ELR (cell line): ENCODE data around the gene NOX1.

Experiments used
- DNase-seq: peaks from one replicate; pipeline ENCODE4 v3.0.0-alpha.2; 2015; ENCODE audit warnings: low read depth

Gene NOX1

GRCh38 chrX:100874325-100874724, at the start of gene NOX1:
Gene NOX1 (minus strand): TSS chrX:100874359. CDS start chrX:100874139, 220 bp downstream.
- DNase-seq: no peak

DNA sequence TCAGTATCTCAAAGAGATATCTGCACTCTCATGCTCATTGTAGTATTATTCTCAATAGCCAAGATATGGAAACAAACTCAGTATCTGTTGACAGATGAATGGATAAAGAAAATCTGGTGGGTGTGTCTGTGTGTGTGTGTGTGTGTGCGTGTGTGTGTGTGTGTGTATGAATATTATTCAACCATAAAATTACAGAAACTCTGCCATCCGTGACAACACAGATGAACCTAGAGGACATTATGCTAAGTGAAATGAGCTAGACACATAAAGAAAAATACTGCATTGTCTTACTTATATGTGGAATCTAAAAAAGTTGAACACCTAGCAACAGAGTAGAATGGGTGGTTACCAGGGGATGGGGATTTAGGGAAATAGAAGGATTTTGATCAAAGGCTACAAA, 41.4 kb upstream of the NOX1 start:
- DNase-seq: no peak

DNA sequence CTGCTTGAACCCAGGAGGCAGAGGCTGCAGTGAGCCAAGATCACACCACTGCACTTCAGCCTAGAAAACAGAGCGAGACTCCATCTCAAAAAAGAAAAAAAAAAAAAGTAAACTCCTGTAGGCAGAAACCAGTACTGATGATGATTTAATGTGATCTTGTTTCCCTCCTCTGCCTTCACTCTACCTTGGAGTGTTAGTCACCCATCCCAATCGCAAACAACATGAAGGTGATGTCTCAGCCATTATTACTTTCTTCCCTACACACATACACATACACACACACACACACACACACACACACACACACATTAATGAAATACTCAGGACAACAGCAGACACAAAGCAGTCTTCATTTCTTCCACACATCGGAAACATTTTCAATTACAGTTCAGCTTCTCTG, 39.0 kb upstream of the NOX1 start:
- DNase-seq: no peak

- peak; percentile 53 for DNase-seq
Measured at GRCh38 chrX:100911731-100912130, 37.6 kb upstream of the NOX1 start.

- DNase-seq: no peak
Measured at GRCh38 chrX:100905620-100906019, 31.5 kb upstream of the NOX1 start.

DNA sequence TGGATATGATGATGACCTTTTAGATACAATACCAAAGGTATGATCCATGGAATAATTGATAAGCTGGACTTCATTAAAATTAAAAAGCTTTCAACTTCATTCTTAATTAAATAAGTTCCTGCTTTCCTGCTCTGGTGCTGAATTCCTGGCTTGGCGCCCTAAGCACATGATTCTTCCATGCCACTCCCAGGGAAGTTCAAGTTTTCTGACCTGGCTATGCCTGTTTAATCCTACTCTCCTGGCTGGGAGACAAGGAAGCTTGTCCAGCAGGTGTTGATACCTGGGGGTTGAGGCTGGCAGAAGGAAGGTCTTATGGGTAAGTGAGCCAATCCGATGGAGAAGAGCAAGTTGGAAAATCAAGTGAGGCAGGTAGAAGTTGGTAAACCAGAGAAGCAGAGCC, 30.3 kb upstream of the NOX1 start:
- no peak for DNase-seq

GRCh38 chrX:100895365-100896075, 21.4 kb upstream of the NOX1 start:
- peak; percentile 60 for DNase-seq

DNA sequence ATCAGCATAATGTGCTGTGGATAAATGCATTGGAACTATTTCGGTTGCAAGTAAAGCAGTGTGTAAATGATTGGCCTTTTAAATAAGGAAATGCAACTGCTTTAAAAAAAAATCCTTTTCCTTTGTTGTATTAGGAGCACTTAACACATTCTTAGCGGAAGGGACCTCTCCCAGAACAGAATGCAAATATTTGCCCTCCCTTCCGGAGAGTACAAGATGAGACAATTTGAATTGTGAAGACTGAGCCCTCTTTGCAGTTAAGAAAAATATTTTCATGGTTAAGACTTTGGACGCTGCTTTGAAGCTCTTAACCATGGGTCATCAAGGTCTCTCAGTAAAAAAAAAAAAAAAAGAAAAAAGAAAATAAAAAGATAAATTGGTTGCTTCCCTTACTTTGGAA, 9.5 kb upstream of the NOX1 start:
- DNase-seq: no peak

DNA sequence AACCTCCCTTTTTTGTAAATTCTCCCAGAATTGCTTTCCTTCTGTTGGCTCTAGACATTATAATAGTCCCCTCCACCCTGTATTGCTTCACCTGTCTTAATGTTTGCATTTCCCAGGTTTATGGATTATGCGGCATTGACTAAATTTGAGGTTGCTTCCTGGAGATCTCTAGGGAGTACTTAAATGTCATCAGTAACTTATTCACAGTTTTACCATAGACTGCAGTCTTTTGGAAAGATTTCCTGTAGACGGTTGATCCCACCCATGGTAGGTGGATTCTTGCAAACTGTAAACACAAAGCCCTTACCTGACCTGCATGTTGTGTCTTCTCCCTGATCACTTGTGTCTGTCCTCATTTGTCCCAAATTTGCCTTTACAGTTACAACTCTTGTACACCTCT, 6.2 kb upstream of the NOX1 start:
- DNase-seq: no peak

- no peak for DNase-seq
Measured at GRCh38 chrX:100871594-100872560, 2.3 kb downstream of the NOX1 start.

DNA sequence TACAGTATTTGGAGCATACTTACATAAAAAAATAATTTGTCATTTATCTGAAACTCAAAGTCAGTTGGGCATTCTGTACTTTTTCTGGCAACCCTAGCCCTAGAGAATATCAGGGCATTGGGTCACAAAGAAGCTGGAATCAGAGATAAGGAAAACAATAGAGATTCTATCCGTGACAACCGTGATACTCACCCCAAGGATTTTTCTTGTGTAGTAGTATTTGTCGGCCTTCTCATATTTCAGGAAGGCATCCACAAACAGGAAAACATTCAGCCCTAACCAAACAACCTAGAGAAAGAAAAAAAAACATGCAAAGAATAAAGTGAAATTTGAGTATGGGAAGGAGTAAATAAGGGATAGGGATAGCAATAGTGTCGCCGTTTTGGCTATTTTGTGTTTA, 3.6 kb downstream of the NOX1 start:
- no peak for DNase-seq

DNA sequence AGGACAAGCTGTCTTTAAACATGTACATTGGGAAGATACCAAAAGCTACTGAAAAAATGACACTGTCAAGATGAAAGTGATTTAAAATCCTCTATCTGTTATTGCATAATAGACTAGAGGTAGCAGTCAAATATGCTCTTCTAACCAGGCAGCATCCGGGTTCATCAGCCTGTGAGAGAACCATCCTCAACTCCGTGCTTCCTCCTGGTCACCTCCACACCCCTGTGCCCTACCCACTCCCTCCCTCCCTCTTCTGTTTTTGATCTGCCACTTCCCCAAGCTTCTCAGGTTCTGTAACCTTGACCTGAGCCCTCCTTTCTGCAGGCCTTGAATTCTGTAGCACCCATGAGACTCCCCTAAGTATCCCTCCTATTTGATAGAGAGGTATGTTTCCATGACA, 5.9 kb downstream of the NOX1 start:
- no peak for DNase-seq

GRCh38 chrX:100864657-100865391, 9.3 kb downstream of the NOX1 start:
- peak; percentile 45 for DNase-seq

DNA sequence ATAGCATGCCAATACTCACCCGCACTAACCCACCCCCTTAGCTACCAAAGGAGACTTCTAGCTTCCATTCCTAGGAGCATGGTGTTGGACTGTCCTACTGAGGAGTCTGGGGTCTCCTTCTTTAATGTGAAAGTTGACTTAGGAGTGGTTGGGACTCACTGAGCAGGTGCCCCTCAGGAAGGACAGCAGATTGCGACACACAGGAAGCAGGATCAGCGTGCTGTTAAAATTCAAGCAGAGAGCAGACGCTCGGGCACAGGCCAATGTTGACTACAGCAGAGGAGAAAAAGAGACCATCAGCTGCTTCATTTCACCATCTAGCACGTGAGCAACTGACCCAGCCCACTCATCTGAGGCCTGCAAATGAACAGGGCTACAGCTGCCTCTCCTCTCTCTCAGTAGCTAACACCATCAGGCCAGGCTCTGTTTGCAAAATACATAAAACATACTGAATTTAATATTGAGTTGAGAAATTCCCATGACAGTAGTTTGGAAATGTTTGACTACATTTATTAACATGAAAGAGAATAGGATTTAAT, 10.8 kb downstream of the NOX1 start:
- DNase-seq: no peak

- no peak for DNase-seq
Measured at GRCh38 chrX:100852810-100853209, 21.3 kb downstream of the NOX1 start.

DNA sequence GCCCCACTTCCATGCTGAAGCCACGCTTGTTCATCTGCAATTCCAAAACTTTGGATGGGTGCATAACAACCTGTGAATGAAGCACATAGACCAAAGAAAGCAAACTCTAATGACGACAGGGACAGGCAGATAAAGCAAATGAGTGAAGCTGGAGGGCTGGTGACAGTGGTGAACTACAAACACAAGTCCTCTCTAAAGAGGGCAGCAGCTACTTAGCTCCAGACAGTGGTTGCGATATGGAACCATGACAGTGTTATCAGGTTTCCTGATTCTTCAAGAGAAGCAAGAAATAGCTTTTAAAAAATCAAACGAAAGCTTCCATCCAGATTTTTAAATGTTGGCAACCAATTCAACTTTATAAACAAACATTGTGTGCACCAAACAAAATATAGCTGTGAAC, 23.8 kb downstream of the NOX1 start:
- DNase-seq: no peak

GRCh38 chrX:100831219-100831946, 42.8 kb downstream of the NOX1 start:
- DNase-seq: no peak

DNA sequence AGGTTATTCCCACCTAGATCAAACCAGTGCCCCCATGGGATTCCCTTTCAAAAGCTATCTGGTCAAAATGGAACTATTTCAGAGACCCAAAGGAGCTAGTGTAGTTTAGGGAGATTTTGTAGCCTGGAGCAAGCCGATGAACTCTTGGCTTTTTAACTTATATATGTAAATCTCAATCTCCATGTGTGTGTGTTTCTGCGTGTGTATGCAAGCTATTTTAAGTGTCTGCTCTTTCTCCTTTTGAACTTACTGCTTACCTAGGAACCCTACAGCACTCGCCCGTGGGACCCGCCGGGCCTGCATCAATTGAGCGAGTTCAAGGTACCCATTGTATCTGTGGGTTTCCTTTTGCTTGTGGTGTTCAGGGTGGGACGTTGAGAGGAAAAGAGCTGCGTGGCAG, 43.6 kb downstream of the NOX1 start:
- DNase-seq: no peak

GRCh38 chrX:100830143-100830542, 44.0 kb downstream of the NOX1 start:
- DNase-seq: no peak

- DNase-seq: peak; percentile 77
Measured at GRCh38 chrX:100829730-100830129, 44.4 kb downstream of the NOX1 start.

- peak; percentile 86 for DNase-seq
Measured at GRCh38 chrX:100819837-100820666, 54.1 kb downstream of the NOX1 start, which contains the start of gene CSTF2. Gene CSTF2 (plus strand): TSS chrX:100820391. CDS start chrX:100820417, 26 bp downstream.
